GM19467 (cell line): Measurements from ENCODE around the gene POLA2.
A peak's percentile ranks its signal among the peaks of the same experiment; 100 is the strongest.

Source experiments
- ATAC-seq: cut with Tn5 transposase; IDR thresholded peaks from one replicate; pipeline ENCODE4 v1.9.1; 2021; ENCODE audit warnings: mild to moderate bottlenecking, moderate library complexity; ENCODE audit not compliant: unreplicated experiment

Gene POLA2

DNA sequence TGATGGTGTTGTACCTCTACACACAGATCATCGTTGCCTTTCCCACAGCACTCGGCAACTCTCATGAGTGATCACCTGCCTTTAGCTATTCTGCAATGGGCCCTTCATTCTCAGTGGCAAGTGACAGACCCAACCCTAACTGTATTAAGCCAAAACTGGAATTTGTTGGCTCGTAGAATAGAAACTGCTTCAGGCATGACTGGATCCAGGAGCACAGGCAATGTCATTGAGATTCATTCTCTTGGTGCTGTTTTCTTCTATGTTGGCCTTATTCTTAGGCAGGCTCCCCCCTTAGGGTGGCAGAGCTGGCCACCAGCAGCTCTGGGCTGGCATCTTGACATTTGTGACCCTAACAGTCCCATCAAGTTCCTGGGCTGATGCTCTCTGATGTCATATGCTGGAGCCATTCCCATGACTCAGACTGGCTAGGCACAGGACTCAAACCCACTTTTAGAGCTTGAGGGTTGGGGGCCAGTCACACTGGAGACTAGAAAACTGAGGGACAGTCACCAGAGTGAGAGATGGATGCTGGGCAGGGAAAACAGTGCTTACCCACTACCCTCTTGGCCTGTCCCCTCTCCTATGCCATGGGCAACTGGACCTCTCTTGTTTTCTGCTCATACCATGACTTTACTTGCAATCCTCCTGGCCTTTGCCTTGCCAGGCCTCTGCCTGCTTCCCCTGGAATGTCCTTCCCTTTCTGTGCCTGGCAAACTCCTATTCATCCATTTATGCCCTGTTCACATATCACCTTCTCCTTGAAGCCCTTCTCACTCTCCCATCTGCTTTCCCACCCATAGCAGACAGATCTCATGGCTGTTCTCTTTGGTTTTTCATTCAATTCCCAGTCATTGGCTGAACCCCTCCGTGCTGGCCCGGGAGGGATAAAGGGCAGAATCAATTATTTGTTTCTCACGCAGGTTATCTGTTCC is 45.8 kb downstream of the POLA2 start:
- ATAC-seq, result no peak

GRCh38 chr11:65308281-65308891 is 46.6 kb downstream of the POLA2 start:
- ATAC-seq, result no peak

DNA sequence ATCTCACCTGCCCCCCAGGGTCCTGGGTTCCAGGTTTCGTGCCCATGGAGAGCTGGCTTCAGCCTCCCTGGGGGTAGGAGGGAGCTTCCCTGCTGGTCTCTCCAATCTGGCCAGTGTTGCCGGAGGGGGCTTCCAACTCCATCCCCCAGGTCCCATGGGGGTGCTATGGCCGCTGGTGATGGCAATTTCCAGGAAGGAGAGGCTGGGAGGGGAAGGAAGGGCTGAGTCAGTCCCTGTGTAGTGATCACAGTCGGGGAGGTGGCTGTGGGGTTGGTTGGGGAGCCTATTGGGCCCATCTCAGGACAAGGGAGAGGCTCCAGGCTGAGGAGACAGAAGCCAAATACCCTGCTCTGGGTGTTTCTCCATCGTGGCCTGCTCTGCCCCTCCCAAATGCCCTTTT is 47.2 kb downstream of the POLA2 start:
- ATAC-seq, result no peak

DNA sequence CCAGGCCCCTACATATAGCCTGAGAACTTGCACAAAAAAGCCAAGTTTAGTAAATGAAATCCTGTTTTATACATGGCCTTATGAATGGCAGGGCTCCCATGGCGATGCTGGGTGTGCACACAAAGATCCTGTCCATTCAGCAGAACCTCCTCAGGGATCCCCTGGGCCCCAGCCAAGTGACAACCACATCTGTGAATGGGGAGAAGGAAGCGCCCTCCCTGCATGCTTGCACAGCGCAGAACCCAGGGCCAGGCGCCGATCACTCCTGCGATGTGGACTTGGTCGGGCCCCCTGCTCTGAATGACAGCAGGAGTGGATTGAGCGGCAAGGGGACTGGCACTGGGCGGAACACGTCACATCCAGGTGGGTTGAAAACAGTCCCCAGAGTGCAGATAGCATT is 48.5 kb downstream of the POLA2 start:
- ATAC-seq, result no peak

DNA sequence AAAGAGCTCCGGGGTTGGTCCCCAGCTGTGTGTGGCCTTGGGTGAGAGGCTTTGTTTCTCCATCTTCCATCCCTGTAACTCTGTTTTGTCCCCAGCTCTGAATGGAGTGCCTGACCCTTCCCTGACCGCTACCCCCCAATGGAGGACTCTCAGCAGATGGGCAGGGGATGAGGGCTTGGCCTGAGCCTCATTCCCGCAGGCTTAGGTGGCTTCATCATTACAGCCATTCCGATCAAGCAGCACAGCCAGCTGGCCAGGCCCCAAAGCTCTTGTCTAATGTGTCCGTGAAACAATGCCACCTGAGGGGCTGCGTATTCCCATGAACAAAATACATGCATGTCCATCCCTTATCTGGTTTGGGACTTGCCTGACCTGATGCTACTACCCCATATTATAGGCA is 49.0 kb downstream of the POLA2 start:
- ATAC-seq, result no peak

GRCh38 chr11:65311170-65311678 is 49.5 kb downstream of the POLA2 start:
- ATAC-seq, result no peak

DNA sequence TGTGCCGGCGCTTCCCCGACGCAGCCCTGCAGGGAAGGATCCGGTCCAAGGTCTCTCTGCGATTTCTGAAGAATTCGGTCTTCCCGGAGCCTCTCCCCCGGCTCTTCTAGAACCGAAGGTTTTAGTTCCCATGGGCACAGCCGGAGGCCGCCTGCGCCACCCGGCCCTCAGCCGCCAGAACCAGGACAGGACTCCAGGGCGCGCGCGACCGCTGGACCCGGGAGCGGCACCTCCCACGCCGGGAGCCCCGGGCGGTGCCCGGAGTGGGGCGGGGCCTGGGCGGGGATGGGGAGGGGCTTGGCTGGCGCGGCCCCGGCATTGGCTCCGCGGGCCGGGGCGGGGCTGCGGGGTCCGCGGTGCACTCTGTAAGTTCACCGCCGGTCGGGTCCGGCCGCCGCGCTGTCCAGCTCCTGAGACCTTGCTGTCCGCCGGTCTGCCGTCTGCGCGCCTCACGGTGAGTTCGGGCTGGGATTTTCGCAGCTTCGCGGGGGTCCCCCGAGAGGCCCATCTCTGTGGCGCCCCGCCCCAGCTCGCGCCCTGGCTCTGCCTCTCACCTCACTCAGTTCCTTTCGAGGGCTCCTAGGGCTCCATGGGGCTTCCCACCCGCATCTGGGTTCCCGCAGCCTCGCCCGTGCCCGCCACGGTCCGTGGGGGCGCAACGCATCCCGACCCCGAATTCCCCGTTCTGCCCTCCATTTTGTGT is 52.9 kb downstream of the POLA2 start, which contains the start of gene CDC42EP2:
TSS of gene CDC42EP2 (plus strand) at position 366 of the 703 bp plus-strand sequence. CDS start 6,033 bp downstream, outside the sequence.
- peak; percentile 60 for ATAC-seq

DNA sequence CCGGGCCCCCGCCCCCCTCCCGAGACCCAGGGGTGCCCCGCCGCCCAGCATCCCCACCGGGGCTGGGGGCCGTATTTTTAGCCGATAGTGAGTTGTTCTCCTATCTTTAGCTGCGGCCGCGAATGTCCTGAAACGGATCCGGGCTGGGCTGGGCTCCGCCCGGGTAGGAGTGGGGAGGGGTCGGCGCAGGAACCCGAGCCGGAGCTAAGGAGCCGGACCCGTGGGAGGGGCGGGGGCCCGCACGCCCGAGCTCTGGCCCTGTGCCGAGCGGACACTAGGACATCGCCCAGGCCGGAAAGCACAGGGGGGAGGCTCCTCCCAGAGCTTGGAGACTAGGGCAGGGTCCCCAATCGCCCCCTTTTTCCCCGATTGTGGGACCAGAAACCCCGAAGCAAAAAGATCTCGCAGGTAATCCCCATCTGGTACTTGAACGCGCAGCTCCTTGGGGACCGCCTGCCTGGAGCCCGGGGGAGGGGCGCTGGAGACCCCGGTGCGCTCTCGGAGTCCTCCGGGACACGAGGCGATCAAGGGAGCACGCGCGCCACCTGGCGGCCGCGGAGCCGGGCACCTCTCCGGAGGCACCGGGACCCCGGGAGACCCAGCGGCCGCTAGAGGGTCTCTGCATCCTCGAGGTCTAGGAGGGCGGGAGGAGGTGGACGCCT is 53.6 kb downstream of the POLA2 start:
- ATAC-seq, result no peak

- no peak for ATAC-seq
Observed at GRCh38 chr11:65315866-65316226, 54.1 kb downstream of the POLA2 start.

DNA sequence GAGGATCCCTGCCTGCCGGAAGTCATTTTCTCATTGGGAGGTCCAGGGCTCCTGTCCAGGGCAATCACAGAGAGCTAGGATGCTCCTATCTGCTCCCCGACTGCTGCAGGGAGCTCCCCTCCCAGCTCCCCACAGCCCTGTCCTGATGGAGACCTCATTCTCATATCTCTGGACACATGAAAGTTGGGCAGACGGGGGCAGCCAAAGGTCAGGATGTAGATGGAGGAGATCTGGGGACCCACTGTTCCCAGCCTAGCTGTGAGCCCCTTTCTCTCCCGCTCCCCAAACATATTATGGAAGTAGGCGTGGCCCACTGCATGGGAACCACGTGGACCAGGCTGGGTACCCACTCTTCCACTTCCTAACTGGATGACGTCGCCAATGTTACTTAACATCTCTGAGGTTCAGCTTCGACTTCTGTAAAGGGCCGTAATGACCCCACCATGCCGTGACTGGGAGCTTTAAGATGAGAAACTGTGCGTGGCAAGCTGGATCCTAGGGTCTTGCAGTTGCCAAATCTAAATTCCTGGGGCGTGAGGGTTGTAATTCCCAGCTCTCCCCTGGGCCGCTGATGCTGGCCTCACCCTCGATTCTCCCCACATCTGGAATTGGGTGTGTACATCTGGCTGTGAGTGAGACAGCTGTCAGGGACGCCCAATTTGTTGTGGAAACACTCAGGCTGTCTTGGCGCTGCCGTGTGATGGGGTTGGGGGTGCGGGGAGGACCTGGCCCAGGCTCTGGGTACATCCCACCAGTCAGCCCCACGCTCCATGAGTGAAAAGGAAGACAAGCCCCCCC is 54.7 kb downstream of the POLA2 start:
- no peak for ATAC-seq

DNA sequence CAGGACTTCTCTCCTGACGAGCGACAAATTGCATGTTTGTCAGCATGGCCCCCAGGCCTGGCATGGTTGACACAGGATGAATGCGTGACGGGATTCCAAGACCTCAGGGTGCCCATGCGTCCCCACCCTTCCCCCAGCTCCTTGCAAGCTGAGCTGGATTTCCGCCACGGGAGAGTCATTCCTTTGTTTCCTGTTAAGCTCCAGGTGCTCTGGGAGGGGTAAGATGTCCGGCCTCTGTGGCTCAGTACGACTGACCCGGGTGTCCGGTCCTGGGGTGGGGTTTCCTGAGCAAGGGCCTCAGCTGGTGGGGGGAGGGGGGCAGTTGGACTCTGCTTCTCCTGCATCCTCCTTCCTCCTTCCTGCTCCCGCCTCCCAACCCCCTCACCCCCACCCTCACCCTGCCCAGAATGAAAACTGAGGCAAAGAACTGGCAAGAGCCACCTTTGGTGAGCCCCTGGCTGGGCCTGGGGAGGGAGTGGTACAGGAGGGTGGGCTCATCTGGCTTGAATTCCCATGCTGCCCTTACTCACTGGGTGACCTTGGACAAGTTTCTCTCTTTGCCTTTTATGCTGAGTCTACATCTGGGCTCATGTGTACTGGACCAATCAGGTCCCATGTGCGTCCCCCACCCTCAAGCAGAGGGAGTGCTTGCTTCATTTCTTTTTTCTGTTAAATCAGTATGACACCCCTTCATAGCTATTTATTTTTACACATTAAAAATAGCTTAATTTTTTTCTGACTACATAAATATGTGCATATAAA is 55.4 kb downstream of the POLA2 start:
- ATAC-seq, result no peak

DNA sequence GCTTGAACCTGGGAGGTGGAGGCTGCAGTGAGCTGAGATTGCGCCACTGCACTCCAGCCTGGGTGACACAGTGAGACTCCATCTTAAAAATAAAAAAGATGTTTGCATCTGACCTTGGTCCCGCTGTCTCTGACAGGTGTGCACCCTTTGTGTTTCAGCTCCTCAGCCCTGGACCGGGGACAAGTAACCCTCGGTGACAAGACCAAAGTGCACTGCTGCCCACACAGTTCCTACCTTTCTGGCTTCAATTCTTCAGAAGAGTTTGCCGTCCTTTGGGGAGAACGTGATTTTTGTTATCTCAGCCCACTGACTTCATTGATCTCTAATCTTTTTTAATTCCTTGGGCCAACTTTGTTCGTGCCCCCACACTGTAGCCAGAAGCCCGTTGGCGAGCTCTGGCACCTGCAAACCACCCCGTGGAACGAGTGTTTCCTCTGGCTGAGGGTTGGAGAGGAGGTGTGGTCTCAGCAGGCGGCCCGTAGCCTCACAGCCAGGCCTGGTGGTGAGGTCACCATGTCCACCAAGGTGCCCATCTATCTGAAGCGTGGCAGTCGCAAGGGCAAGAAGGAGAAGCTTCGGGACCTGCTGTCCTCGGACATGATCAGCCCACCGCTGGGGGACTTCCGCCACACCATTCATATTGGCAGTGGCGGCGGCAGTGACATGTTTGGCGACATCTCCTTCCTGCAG is 58.8 kb downstream of the POLA2 start:
- ATAC-seq, result no peak

GRCh38 chr11:65321076-65321475 is 59.3 kb downstream of the POLA2 start:
- no peak for ATAC-seq

- ATAC-seq, result no peak
Observed at GRCh38 chr11:65321828-65322485, 60.2 kb downstream of the POLA2 start.

DNA sequence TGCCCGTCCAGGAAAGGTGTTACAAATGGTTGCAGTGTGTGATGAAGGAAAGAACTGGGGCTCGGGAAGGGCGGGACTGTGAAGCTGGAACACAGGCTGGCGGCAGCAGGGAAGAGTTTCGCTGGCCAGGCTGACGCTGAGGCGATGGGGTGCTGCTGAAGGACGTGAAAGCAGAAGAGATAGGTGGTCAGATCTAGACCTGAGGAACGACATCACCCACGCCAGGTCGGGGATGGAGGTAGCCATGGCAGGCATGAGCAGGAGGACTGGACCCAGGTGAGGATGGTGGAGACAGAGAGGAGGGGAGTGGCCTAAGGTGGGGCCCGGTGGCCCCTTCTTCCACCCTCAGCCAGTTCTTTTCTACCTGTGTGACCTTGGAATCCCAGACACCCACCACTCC is 62.1 kb downstream of the POLA2 start:
- ATAC-seq, result no peak

GRCh38 chr11:65325435-65325834 is 63.7 kb downstream of the POLA2 start:
- ATAC-seq, result no peak

GRCh38 chr11:65327021-65327420 is 65.3 kb downstream of the POLA2 start:
- ATAC-seq, result no peak

DNA sequence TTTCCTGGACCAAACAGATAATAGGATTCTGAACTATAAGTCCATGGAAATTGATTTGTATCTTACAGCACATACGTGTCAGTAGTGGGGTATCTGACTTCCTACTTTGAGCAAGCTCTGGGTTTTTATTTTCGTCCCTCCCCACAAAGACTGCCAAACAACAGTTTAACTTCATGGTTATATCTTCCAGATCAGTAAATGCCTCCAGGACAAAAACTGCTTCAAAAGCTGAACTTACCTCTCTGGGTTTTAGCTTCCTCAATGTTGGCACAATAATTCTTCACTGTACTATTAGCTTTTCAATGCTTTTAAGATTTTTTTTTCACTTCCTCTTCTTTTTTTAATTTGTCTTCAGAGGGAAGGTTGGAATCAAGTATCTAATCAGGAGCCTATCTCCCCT is 67.7 kb downstream of the POLA2 start:
- ATAC-seq, result no peak
